Fibroblast of skin of back (primary cell): Measurements from ENCODE around the gene EVPL.
A peak's percentile ranks its signal among the peaks of the same experiment; 100 is the strongest.
"Not testable (repeated sequence)": the region's sequence is repeated elsewhere in the genome, so short reads cannot be mapped to it uniquely, and the experiment has no call there.

Source experiments
- DNase-seq: peaks from one replicate; pipeline ENCODE4 v3.0.0-alpha.2; 2013

The EVPL gene

GRCh38 chr17:75996665-75997590 is 30.2 kb downstream of the EVPL start:
- DNase-seq = peak; percentile 70

GRCh38 chr17:75995385-75995925 is 31.7 kb downstream of the EVPL start:
- no peak for DNase-seq

DNA sequence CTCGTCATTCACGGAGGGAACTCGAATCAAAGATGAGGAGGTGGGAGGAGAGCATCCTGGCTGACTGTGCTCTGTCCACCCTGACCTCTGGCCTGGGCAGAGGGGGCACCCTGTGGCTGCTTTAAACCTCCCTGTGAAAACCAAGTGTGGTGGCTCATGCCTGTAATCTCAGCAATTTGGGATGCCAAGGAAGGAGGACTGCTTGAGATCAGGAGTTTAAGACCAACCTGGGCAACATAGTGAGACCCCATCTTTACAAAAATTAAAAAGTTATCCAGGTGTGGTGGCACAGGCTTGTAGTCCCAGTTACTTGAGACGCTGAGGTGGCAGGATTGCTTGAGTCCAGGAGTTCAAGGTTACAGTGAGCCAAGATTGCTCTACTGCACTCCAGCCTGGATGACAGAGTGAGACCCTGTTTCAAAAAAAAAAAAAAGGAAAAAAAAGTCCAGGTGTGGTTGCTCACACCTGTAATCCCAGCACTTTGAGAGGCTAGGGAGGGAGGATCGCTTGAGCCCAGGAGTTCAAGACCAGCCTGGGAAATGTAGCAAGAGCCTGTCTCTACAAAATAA is 32.2 kb downstream of the EVPL start:
- DNase-seq = no peak

GRCh38 chr17:75991396-75991795 is 35.7 kb downstream of the EVPL start:
- no peak for DNase-seq

GRCh38 chr17:75987041-75987440 is 40.1 kb downstream of the EVPL start:
- DNase-seq = no peak

GRCh38 chr17:75985986-75986385 is 41.1 kb downstream of the EVPL start:
- no peak for DNase-seq

GRCh38 chr17:75983501-75984181 is 43.5 kb downstream of the EVPL start:
- peak; percentile 12 for DNase-seq

- DNase-seq = no peak
Measured at GRCh38 chr17:75981019-75981615, 46.0 kb downstream of the EVPL start.

DNA sequence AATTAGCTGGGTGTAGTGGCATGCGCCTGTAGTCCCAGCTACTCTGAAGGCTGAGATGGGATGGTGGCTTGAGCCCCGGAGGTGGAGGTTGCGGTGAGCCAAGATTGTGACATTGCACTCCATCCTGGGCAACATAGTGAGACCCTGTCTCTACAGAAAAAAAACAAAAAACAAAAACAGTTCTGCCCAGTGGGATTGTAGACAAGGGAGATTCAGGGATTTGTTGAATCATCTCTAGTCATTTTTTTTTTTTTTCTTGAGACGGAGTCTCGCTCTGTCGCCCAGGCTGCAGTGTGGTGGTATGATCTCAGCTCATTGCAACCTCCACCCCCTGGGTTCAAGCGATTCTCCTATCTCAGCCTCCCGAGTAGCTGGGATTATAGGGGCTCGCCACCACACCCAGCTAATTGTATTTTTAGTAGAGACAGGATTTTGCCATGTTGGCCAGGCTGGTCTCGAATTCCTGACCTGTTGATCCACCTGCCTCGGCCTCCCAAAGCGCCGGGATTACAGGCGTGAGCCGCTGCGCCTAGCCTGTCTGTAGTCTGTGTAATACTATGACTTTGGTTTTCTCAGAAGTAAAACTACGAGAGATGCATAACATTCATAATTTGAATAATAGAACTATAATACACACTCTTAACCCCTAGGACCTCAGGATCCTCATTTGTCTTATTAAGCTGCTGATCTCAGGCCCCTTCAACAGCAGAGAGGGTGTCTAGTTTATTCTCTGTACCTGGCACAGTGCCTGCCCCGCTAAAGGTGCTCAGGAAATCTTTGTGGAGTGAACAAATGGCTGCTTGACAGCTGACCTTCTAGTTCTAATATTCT is 46.7 kb downstream of the EVPL start:
- DNase-seq = peak; percentile 2

- no peak for DNase-seq
Measured at GRCh38 chr17:75979705-75980187, 47.4 kb downstream of the EVPL start.

GRCh38 chr17:75978938-75979704 is 48.0 kb downstream of the EVPL start, which contains the start of the genes ACOX1 and TEN1:
Gene ACOX1, minus strand, starts transcription at chr17:75979166. Its CDS starts 93 bp downstream, at chr17:75979073.
Gene TEN1, plus strand, starts transcription at chr17:75979240. Its CDS starts 6,953 bp downstream, at chr17:75986193.
- peak; percentile 98 for DNase-seq

DNA sequence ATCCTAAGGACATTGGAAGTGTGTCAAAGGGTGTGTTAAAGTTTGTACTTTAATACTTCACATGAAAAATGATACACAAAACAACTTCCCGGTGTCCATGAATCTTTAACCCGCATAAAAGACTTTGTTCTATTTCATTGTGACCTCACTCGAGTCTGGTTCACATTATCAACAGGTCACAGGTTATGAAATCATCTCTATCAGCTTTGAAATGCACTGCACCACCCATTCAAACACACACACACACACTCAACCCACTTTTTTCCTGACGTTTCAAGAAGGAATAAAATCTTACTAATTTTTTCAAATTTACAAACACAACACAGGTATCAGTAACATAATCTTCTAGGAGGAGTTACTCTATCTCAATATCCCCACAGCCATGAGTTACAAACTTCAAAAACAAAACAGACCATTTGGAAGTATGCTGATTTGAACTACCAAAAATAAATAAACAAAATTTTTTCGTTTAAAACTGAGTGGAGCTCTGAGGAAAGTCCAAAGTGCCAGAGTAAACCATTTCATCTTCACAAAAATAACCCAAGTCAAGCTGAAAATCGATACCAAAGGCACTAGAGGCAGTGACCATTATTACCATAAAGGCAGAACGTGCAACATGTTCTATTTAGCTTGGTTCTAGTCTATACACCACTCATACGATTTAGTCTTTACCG is 50.8 kb downstream of the EVPL start:
- DNase-seq = no peak

DNA sequence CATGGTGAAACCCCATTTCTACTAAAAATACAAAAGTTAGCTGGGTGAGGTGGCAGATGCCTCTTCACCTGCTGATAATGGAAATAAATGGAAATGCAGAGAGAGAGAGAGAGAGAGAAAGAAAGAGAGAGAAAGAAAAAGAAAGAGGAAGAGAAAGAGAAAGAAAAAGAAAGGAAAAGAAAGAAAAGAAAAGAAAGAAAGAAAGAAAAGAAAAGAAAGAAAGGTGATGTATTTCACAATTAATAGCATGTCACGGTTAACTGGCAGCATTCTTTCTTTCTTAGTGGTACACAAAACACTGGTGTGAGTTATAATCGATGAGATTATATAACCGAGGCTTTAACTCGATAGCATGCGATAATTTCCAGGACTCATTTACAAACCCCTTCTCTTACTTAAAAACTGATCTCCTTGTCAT is 51.3 kb downstream of the EVPL start:
- DNase-seq = no peak

- not testable (repeated sequence) for DNase-seq
Measured at GRCh38 chr17:75975187-75975586, 51.9 kb downstream of the EVPL start.

DNA sequence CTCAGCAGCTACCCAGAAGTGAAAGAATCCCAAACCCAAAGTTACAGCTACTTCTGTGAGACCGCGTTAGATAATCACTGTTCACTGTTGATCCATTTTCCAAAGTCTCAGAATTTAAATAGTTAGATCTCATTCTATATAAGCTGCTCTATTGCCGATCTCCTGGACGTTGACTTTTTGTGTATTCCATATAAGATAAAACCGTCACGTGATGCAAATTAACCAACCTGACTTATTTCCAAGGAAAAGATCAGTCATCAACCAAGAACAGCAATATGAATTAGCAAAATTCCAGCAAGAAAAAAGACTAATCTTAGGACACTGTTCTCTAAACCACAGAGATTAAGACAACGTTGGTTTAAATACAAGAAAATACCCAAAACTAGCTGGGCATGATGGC is 56.5 kb downstream of the EVPL start:
- no peak for DNase-seq

DNA sequence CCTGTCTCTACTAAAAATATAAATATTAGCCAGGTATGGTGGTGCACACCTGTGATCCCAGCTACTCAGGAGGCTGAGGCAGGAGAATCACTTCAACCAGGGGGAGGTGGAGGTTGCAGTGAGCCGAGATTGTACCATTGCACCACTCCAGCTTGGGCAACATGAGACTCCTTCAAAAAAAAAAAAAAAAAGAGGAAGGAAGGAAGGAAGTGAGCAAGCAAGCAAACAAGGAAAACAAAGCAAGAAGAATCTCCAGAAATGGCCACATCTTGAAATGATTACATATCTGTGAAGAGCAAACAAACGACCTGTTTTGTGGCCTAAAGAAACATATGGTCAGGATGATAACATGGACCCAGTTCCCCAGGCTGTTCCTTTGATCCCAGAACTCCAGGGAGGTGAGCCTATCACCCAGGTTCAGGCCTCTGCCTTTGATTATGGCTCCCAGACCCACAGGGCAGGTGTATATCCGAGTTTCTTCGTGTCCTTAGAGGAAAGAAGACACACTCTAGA is 57.0 kb downstream of the EVPL start:
- peak; percentile 9 for DNase-seq

DNA sequence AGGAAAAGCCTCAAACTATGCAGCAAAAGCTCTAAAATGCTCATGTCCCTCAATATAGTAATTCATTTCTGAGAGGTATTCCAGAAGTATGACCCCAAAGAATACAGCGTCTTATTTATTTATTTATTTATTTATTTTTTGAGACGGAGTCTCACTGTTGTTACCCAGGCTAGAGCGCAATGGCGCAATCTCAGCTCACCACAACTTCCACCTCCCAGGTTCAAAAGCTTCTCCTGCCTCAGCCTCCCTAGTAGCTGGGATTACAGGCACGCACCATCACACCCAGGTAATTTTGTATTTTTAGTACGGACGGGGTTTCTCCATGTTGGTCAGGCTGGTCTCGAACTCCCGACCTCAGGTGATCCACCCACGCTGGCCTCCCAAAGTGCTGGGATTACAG is 58.1 kb downstream of the EVPL start:
- DNase-seq = not testable (repeated sequence)

DNA sequence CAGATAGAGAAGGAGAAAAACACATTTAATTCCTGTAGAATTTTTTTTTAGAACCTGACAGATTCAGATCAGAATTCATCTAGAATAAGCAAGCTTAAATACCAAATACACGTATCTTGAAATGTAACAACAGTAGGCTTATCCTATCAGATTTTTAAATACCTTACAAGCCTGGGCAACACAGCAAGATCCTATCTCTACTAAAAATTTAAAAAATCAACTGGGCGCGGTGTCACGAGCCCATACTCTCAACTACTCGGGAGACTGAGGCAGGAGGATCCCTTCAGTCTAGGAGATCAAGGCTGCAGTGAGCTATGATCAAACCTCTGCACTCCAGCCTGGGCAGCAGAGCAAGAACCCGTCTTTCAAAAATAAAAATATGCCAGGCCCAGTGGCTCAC is 61.6 kb downstream of the EVPL start:
- DNase-seq = no peak

DNA sequence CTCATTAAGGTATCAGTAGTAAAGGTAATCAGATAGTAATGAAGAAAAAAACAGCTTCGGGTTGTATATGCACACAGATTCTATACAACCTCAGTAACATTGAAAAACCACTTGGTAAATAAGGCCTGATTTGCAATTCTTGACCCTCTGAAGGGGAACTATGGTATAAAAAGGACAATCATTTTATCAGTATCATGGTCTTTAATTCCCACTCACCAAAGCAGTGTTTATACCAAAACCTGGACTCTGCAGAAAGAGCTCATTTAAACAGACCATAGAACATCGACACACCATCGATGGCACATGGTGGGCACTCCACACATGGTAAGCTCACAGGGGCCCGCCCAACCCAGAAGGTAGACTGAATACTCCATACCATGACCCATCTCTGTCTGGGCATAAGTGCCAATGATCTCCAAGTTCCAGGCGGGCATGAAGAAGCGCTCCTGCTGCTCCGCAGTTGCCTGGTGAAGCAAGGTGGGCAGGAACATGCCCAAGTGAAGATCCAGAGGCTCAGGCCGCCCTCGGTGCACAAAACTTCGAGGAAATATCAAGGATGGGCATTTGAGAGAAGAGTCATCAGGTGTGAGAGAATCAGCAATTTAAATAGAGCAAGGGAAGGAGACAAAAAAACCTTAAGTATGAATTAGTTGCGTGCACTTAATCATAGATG is 67.1 kb downstream of the EVPL start:
- DNase-seq = no peak
